Activated CD8-positive, alpha-beta T cell treated with anti-CD3 and anti-CD28 coated beads, Interleukin-2, amount 10 ng/mL, durations not matched to agents 7 days and 5 days (primary cell): ENCODE measurements around the gene TECRL. TPM values are rescaled to one million over a fixed set of nuclear protein-coding genes. Genes with fewer than 3 reads are reported as not detected.

Experiments
- ATAC-seq: fragments of 150-1000 bp; cut with Tn5 transposase; one replicate; pipeline ENCODE4 v1.10.0; 2021; ENCODE audit warnings: moderate library complexity
- CTCF ChIA-PET: fragments of 350-600 bp; sonication (Branson Sonifier 250); formaldehyde crosslinking; loops from one replicate; lab custom pipeline; 2021; ENCODE audit warnings: antibody characterized with exemption; lab: Charles Lee
- POLR2A ChIA-PET: fragments of 350-600 bp; sonication (Branson Sonifier 250); formaldehyde crosslinking; loops from one replicate; lab custom pipeline; 2021; ENCODE audit warnings: antibody characterized with exemption; lab: Charles Lee
- DNase-seq: peaks from one replicate; pipeline ENCODE4 v3.0.0-alpha.2; 2020
- H3K27ac Mint-ChIP-seq: one replicate; pipeline ENCODE4 v1.8.0; 2021; ENCODE audit warnings: mild to moderate bottlenecking, mixed read lengths
- H3K27me3 Mint-ChIP-seq: one replicate; pipeline ENCODE4 v1.8.0; 2021; ENCODE audit warnings: low read depth, mixed read lengths
- H3K36me3 Mint-ChIP-seq: one replicate; pipeline ENCODE4 v1.8.0; 2021; ENCODE audit warnings: low read depth, mixed read lengths
- H3K4me1 Mint-ChIP-seq: one replicate; pipeline ENCODE4 v1.8.0; 2021; ENCODE audit warnings: low read depth, mixed read lengths
- H3K4me3 Mint-ChIP-seq: one replicate; pipeline ENCODE4 v1.8.0; 2021; ENCODE audit warnings: mild to moderate bottlenecking, mixed read lengths
- H3K9me3 Mint-ChIP-seq: one replicate; pipeline ENCODE4 v1.8.0; 2022; ENCODE audit warnings: mixed read lengths; ENCODE audit not compliant: insufficient read depth
- total RNA-seq, 2 experiments: library from RNA; stranded (reverse); gene quantifications; one replicate each; pipeline ENCODE4 v1.2.3, GENCODE V29; 2021

TECRL gene
- total RNA-seq, 2 experiments from 2014 or later: not detected

GRCh38 chr4:64305565-64306254, 103.5 kb downstream of the TECRL start:
- no peak for DNase-seq
- Mint-ChIP-seq H3K9me3 (no peaks in the 10 kb centered on the region), H3K36me3 (no peaks in the 10 kb centered on the region), H3K4me3 (no peak overlapping the region), H3K27me3 (no peaks in the 10 kb centered on the region), H3K27ac (no peak overlapping the region), H3K4me1 (no peaks in the 10 kb centered on the region)
- POLR2A ChIA-PET: no interaction called here
- CTCF ChIA-PET: no interaction called here
- no peak for ATAC-seq

GRCh38 chr4:64272432-64272831, 136.8 kb downstream of the TECRL start:
- ChIA-PET POLR2A (no interaction called here), CTCF (no interaction called here)
- no peak for DNase-seq
- no peak overlapping the region for H3K27ac Mint-ChIP-seq
- H3K4me3 Mint-ChIP-seq: no peak overlapping the region
- ATAC-seq: no peak
- no peaks in the 10 kb centered on the region for H3K27me3 Mint-ChIP-seq
- H3K36me3 Mint-ChIP-seq: no peaks in the 10 kb centered on the region
- peaks cover 5% of the 10 kb centered on the region for H3K9me3 Mint-ChIP-seq
- H3K4me1 Mint-ChIP-seq: no peaks in the 10 kb centered on the region

- Mint-ChIP-seq H3K4me1 (no peaks in the 10 kb centered on the region), H3K27me3 (no peaks in the 10 kb centered on the region), H3K27ac (no peak overlapping the region), H3K9me3 (peaks cover 8% of the 10 kb centered on the region), H3K36me3 (no peaks in the 10 kb centered on the region), H3K4me3 (no peak overlapping the region)
- ChIA-PET CTCF (no interaction called here), POLR2A (no interaction called here)
- ATAC-seq (no peak), DNase-seq (no peak)
These were observed 137.6 kb downstream of the TECRL start for GRCh38 chr4:64271601-64272081.

GRCh38 chr4:64266669-64267068, 142.6 kb downstream of the TECRL start:
- no peak overlapping the region for H3K27ac Mint-ChIP-seq
- no peak overlapping the region for H3K4me3 Mint-ChIP-seq

GRCh38 chr4:64266263-64266662, 143.0 kb downstream of the TECRL start:
- Mint-ChIP-seq H3K27me3 (no peaks in the 10 kb centered on the region), H3K9me3 (peaks cover 3% of the 10 kb centered on the region), H3K4me3 (no peak overlapping the region), H3K27ac (no peak overlapping the region), H3K4me1 (no peaks in the 10 kb centered on the region), H3K36me3 (no peaks in the 10 kb centered on the region)
- POLR2A ChIA-PET: no interaction called here
- CTCF ChIA-PET: no interaction called here
- no peak for ATAC-seq
- DNase-seq: no peak

More at GRCh38 chr4:64266669-64267068, 142.6 kb downstream of the TECRL start:
- H3K4me1 Mint-ChIP-seq: no peaks in the 10 kb centered on the region
- CTCF ChIA-PET: no interaction called here
- POLR2A ChIA-PET: no interaction called here
- ATAC-seq (no peak), DNase-seq (no peak)
- no peaks in the 10 kb centered on the region for H3K27me3 Mint-ChIP-seq
- peaks cover 4% of the 10 kb centered on the region for H3K9me3 Mint-ChIP-seq
- H3K36me3 Mint-ChIP-seq: no peaks in the 10 kb centered on the region

- Mint-ChIP-seq H3K36me3 (no peaks in the 10 kb centered on the region), H3K27ac (no peak overlapping the region), H3K4me1 (no peaks in the 10 kb centered on the region), H3K4me3 (no peak overlapping the region), H3K27me3 (no peaks in the 10 kb centered on the region), H3K9me3 (peaks cover 9% of the 10 kb centered on the region)
- DNase-seq (no peak), ATAC-seq (no peak)
- ChIA-PET POLR2A (no interaction called here), CTCF (no interaction called here)
These were observed 157.5 kb downstream of the TECRL start for GRCh38 chr4:64251781-64252180.

- DNase-seq: no peak
- Mint-ChIP-seq H3K9me3 (peaks cover 9% of the 10 kb centered on the region), H3K4me1 (no peaks in the 10 kb centered on the region), H3K36me3 (no peaks in the 10 kb centered on the region), H3K27ac (no peak overlapping the region), H3K4me3 (no peak overlapping the region), H3K27me3 (no peaks in the 10 kb centered on the region)
- ChIA-PET POLR2A (no interaction called here), CTCF (no interaction called here)
- no peak for ATAC-seq
These were observed 158.8 kb downstream of the TECRL start for GRCh38 chr4:64250488-64250887.

- DNase-seq (no peak), ATAC-seq (no peak)
- Mint-ChIP-seq H3K27me3 (no peaks in the 10 kb centered on the region), H3K4me1 (no peaks in the 10 kb centered on the region), H3K27ac (no peak overlapping the region), H3K4me3 (no peak overlapping the region), H3K9me3 (peaks cover 9% of the 10 kb centered on the region), H3K36me3 (no peaks in the 10 kb centered on the region)
- ChIA-PET CTCF (no interaction called here), POLR2A (no interaction called here)
These were observed 159.2 kb downstream of the TECRL start for GRCh38 chr4:64250061-64250460.

- H3K27me3 Mint-ChIP-seq: no peaks in the 10 kb centered on the region
These were observed 161.1 kb downstream of the TECRL start for GRCh38 chr4:64248186-64248585.

GRCh38 chr4:64230709-64231310, 178.4 kb downstream of the TECRL start:
- Mint-ChIP-seq H3K9me3 (peaks cover 27% of the 10 kb centered on the region), H3K36me3 (peaks cover 3% of the 10 kb centered on the region), H3K27me3 (no peaks in the 10 kb centered on the region), H3K4me3 (no peak overlapping the region), H3K4me1 (no peaks in the 10 kb centered on the region), H3K27ac (no peak overlapping the region)
- ChIA-PET CTCF (no interaction called here), POLR2A (no interaction called here)
- no peak for DNase-seq
- no peak for ATAC-seq

More at GRCh38 chr4:64248186-64248585, 161.1 kb downstream of the TECRL start:
- peaks cover 9% of the 10 kb centered on the region for H3K9me3 Mint-ChIP-seq
- ChIA-PET POLR2A (interaction anchor here (0.6 kb wide), 1 partner anchor 16 kb away, joined by 3 read pairs; no protein-coding TSS in a partner anchor), CTCF (no interaction called here)
- ATAC-seq (no peak), DNase-seq (no peak)
- no peaks in the 10 kb centered on the region for H3K4me1 Mint-ChIP-seq
- no peak overlapping the region for H3K27ac Mint-ChIP-seq
- no peak overlapping the region for H3K4me3 Mint-ChIP-seq
- no peaks in the 10 kb centered on the region for H3K36me3 Mint-ChIP-seq
